GM23248 (cell line): ENCODE measurements around the gene GADD45G. TPM values are rescaled to one million over a fixed set of nuclear protein-coding genes. Genes with fewer than 3 reads are reported as not detected.

ENCODE experiments used
- DNase-seq: peaks from one replicate; pipeline ENCODE4 v3.0.0-alpha.2; 2015
- H2AFZ ChIP-seq: fragments of 200-600 bp; sonication (generic); 2 replicates; pipeline ENCODE4 v1.6.1; 2016; ENCODE audit warnings: antibody characterized with exemption
- H3F3A ChIP-seq: fragments of 200-600 bp; sonication (generic); 2 replicates; pipeline ENCODE4 v1.6.1; 2016; ENCODE audit warnings: mild to moderate bottlenecking, antibody characterized with exemption, mixed run types; ENCODE audit not compliant: insufficient read depth
- H3K27ac ChIP-seq: fragments of 200-600 bp; sonication (generic); 2 replicates; pipeline ENCODE4 v1.5.1; 2016; ENCODE audit warnings: mild to moderate bottlenecking
- H3K27me3 ChIP-seq: fragments of 200-600 bp; sonication (generic); replicated peaks from 2 replicates; pipeline ENCODE4 v1.6.1; 2016; ENCODE audit warnings: mild to moderate bottlenecking; ENCODE audit not compliant: insufficient read depth
- H3K36me3 ChIP-seq: fragments of 200-600 bp; sonication (generic); 2 replicates; pipeline ENCODE4 v1.6.1; 2016; ENCODE audit warnings: low read depth, mild to moderate bottlenecking
- H3K4me1 ChIP-seq: fragments of 200-600 bp; sonication (generic); 2 replicates; pipeline ENCODE4 v1.6.1; 2016; ENCODE audit warnings: mild to moderate bottlenecking; ENCODE audit not compliant: insufficient read depth
- H3K4me2 ChIP-seq: fragments of 200-600 bp; sonication (generic); one replicate; pipeline ENCODE4 v1.6.1; 2016; ENCODE audit warnings: mild to moderate bottlenecking; ENCODE audit not compliant: unreplicated experiment
- H3K4me3 ChIP-seq: fragments of 200-600 bp; sonication (generic); 2 replicates; pipeline ENCODE4 v1.5.1; 2016; ENCODE audit warnings: mild to moderate bottlenecking
- H3K79me2 ChIP-seq: fragments of 200-600 bp; sonication (generic); 2 replicates; pipeline ENCODE4 v1.6.1; 2016; ENCODE audit warnings: mild to moderate bottlenecking; ENCODE audit not compliant: insufficient read depth
- H3K9ac ChIP-seq: fragments of 200-600 bp; sonication (generic); 2 replicates; pipeline ENCODE4 v1.6.1; 2016; ENCODE audit warnings: mild to moderate bottlenecking
- H3K9me2 ChIP-seq: fragments of 200-600 bp; sonication (generic); 2 replicates; pipeline ENCODE4 v1.6.1; 2016; ENCODE audit warnings: mixed run types, mild to moderate bottlenecking, moderate library complexity; ENCODE audit not compliant: insufficient read depth
- H3K9me3 ChIP-seq: fragments of 200-600 bp; sonication (generic); one replicate; pipeline ENCODE4 v1.6.1; 2017; ENCODE audit warnings: low read depth
- H4K20me1 ChIP-seq: fragments of 200-600 bp; sonication (generic); 2 replicates; pipeline ENCODE4 v1.6.0; 2016; ENCODE audit not compliant: insufficient read depth
- EZH2 ChIP-seq: fragments of 200-600 bp; sonication (generic); IDR thresholded peaks from 2 replicates; pipeline ENCODE4 v1.6.1; 2018; ENCODE audit warnings: antibody characterized with exemption, mild to moderate bottlenecking; ENCODE audit not compliant: insufficient read depth, poor library complexity, severe bottlenecking
- EZH2phosphoT487 ChIP-seq: fragments of 200-600 bp; sonication (generic); IDR thresholded peaks from 2 replicates; pipeline ENCODE4 v1.6.1; 2018; ENCODE audit warnings: antibody characterized with exemption, moderate library complexity, mild to moderate bottlenecking, low read depth; ENCODE audit not compliant: insufficient read depth
- WGBS, 2 experiments: methylation state at CpG; one replicate each; pipeline ENCODE4 v1.1.6; 2015 to 2017; ENCODE audit warnings: low lambda C conversion rate in 2 of 2, low coverage in 1 of 2; ENCODE audit errors: missing lambda C conversion rate in 2 of 2; 5-methylcytosine and 5-hydroxymethylcytosine counted together
- in situ Hi-C: fragments of 300-500 bp; cut with MboI; formaldehyde crosslinking; loops from 2 replicates; pipeline ENCODE4 v1.15.0; 2020
- polyA plus RNA-seq: library from polyadenylated mRNA; unstranded; fragments of >200 nt; fragmentation: Nextera tagmentation; extraction: Ambion mirVana; gene quantifications from 2 replicates; pipeline ENCODE4 v1.2.1, GENCODE V29; 2016
- total RNA-seq: library from RNA; depleted of rRNA; stranded (reverse); fragments of >200 nt; shearing (Covaris generic); gene quantifications from 2 replicates; pipeline ENCODE4 v1.2.3, GENCODE V29; 2014

Gene GADD45G
- total and polyA plus RNA-seq, 2 experiments from 2014 or later = 0.54 to 1.2 TPM

DNA sequence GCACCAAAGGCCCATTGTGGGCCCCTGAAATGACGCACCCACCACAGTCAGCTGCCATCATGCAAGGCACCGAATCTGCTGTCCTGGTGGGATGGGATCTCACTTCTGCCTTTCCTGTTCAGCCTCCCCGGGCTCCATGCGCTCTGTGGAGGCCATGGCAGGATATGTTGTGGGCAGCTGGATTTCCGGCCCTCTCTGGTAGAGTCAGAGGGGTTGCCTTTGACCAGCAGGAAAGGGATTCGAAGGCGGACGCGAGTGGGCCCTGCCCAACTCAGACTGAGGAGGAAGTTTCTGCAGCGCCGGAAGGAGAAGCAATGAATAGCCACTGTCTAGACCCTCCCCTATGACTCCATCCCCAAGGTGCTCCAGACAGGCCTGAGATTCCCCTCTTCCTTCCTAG, 35.5 kb downstream of the GADD45G start:
- 81% methylated on average over 11 of the region's 11 CpGs for WGBS, 2 experiments
- Histone ChIP-seq H3K4me2 (no peak overlapping the region), H3K27ac (no peak overlapping the region)

GRCh38 chr9:89640801-89641200, 36.0 kb downstream of the GADD45G start:
- Histone ChIP-seq H3K27me3 (no peaks in the 10 kb centered on the region), H3K4me2 (no peak overlapping the region), H3K9me3 (no peaks in the 10 kb centered on the region), H3K9me2 (no peaks in the 10 kb centered on the region), H3F3A (no peaks in the 10 kb centered on the region), H3K4me3 (no peak overlapping the region), H2AFZ (no peak overlapping the region), H3K4me1 (no peaks in the 10 kb centered on the region), H3K9ac (no peak overlapping the region), H3K79me2 (no peaks in the 10 kb centered on the region), H3K36me3 (no peaks in the 10 kb centered on the region), H4K20me1 (no peaks in the 10 kb centered on the region), H3K27ac (no peak overlapping the region)
- no peak for DNase-seq
- in situ Hi-C loops = no loop called here
- 70 to 78% methylated on average over 8 of the region's 8 CpGs for WGBS, 2 experiments
- TF ChIP-seq EZH2phosphoT487 (no peak), EZH2 (no peak)

More for the DNA sequence above, 35.5 kb downstream of the GADD45G start:
- Histone ChIP-seq H3K36me3 (no peaks in the 10 kb centered on the region), H3K79me2 (no peaks in the 10 kb centered on the region), H3K9me3 (no peaks in the 10 kb centered on the region), H3K4me3 (no peak overlapping the region), H3K9me2 (no peaks in the 10 kb centered on the region), H3K27me3 (no peaks in the 10 kb centered on the region), H3F3A (0 out of 2 replicates have a peak, but pooled peaks cover 4% of the 10 kb centered on the region), H3K9ac (no peak overlapping the region), H4K20me1 (no peaks in the 10 kb centered on the region), H3K4me1 (peaks cover 2% of the 10 kb centered on the region; the same call in 1 of the 2 replicates), H2AFZ (no peak overlapping the region)
- no peak for TF ChIP-seq EZH2phosphoT487
- no peak for TF ChIP-seq EZH2
- no peak for DNase-seq
- in situ Hi-C loops = no loop called here

- Histone ChIP-seq H3K9me2 (no peaks in the 10 kb centered on the region), H3K36me3 (no peaks in the 10 kb centered on the region), H3K79me2 (no peaks in the 10 kb centered on the region), H3F3A (no peaks in the 10 kb centered on the region), H3K27me3 (0 out of 2 replicates have a peak, but pooled peaks cover 6% of the 10 kb centered on the region), H4K20me1 (no peaks in the 10 kb centered on the region), H3K9ac (no peak overlapping the region), H3K4me2 (no peak overlapping the region), H3K27ac (no peak overlapping the region), H3K4me3 (no peak overlapping the region), H3K9me3 (no peaks in the 10 kb centered on the region), H2AFZ (no peak overlapping the region), H3K4me1 (no peaks in the 10 kb centered on the region)
- in situ Hi-C loops = no loop called here
- TF ChIP-seq EZH2 = no peak
- TF ChIP-seq EZH2phosphoT487 = no peak
- WGBS, 2 experiments = 59 to 64% methylated on average over 4 of the region's 4 CpGs
- DNase-seq = no peak
These were observed 37.2 kb downstream of the GADD45G start for GRCh38 chr9:89641980-89642379.

GRCh38 chr9:89642789-89643188, 38.0 kb downstream of the GADD45G start:
- no peak for DNase-seq
- Histone ChIP-seq H3F3A (no peaks in the 10 kb centered on the region), H3K4me2 (no peak overlapping the region), H3K27ac (no peak overlapping the region), H4K20me1 (no peaks in the 10 kb centered on the region), H3K4me3 (no peak overlapping the region), H3K4me1 (no peaks in the 10 kb centered on the region), H3K27me3 (0 out of 2 replicates have a peak, but pooled peaks cover 6% of the 10 kb centered on the region), H3K79me2 (no peaks in the 10 kb centered on the region), H3K9me2 (no peaks in the 10 kb centered on the region), H3K9me3 (no peaks in the 10 kb centered on the region), H2AFZ (no peak overlapping the region), H3K9ac (no peak overlapping the region), H3K36me3 (no peaks in the 10 kb centered on the region)
- 79 to 82% methylated on average over 6 of the region's 6 CpGs for WGBS, 2 experiments
- in situ Hi-C loops = no loop called here
- TF ChIP-seq EZH2 (no peak), EZH2phosphoT487 (no peak)
